HG02571 (cell line): ENCODE measurements around the gene RAB1B.
"Not testable (repeated sequence)": the region's sequence is repeated elsewhere in the genome, so short reads cannot be mapped to it uniquely, and the experiment has no call there.

Experiments
- ATAC-seq: cut with Tn5 transposase; IDR thresholded peaks from one replicate; pipeline ENCODE4 v1.9.1; 2021; ENCODE audit warnings: mild to moderate bottlenecking, moderate library complexity; ENCODE audit not compliant: unreplicated experiment

The RAB1B gene

DNA sequence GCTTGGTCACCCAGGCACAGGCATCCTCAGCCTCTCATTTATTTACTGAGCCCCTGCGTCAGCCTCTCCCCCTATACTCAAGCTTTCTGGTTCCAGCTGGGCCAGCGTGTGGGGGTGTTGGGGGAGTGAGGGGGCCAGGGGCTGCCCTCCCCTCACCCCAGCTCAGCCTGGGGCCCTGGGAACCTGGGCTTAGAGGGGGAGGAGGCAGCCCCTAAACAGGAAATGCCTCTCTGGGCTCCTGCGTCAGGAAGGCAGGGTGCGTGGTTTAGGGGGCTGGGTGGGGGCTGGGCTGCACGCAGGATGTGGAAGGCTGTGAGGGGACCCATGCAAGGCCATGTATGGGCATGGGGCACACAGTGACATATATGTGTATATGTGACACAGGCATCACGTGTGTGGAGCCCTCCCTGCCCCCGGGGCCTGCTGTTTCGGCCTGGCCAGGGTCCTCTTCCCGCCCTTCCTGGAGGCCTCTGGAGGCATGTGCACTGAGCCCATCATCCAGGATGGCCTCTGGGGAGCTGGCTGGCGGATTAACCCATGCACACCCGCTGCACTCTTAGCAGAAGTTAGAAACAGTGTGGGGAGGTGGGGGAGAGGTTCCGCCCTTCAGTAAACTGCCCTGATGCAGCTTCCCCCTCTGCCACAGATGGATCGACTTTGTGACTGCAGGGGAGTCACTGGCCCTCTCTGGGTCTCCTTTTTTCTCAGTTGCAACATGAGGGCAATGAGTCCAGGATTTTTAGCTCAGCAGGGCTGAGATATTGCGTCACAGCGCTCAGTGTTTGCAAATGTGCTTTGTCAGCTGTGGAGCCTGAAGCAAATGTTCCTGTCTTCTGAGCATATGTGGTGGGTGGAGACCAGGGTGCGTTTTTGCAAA lies 49.5 kb downstream of the RAB1B start:
- ATAC-seq, result no peak

GRCh38 chr11:66318600-66318970 lies 50.1 kb downstream of the RAB1B start:
- no peak for ATAC-seq

DNA sequence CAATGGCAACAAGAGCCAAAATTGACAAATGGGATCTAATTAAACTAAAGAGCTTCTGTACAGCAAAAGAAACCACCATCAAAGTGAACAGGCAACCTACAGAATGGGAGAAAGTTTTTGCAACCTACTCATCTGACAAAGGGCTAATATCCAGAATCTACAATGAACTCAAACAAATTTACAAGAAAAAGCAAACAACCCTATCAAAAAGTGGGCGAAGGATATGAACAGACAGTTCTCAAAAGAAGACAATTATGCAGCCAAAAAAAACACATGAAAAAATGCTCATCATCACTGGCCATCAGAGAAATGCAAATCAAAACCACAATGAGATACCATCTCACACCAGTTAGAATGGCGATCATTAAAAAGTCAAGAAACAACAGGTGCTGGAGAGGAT lies 51.9 kb downstream of the RAB1B start:
- not testable (repeated sequence) for ATAC-seq

GRCh38 chr11:66320748-66321147 lies 52.3 kb downstream of the RAB1B start:
- ATAC-seq, result not testable (repeated sequence)

DNA sequence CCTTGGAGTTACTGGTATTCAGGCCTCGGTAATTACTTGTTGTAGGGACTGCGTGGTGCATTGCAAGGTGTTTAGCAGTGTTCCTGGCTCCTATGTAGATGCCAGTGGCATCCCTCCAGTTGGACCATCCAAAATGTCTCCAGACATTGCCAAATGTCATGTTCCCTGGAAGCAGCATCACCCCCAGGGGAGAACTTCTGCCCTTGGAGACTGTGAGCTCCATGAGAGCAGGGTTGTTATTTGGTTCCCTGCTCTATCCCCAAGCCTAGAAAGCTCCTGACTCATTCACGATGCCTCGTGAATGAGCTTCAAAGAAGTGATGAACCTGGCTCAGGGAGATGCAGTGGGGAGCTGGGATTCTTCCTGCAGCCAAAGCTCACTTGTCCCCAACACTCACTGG lies 53.2 kb downstream of the RAB1B start:
- no peak for ATAC-seq

- no peak for ATAC-seq
These were observed 54.4 kb downstream of the RAB1B start for GRCh38 chr11:66322732-66323427.

DNA sequence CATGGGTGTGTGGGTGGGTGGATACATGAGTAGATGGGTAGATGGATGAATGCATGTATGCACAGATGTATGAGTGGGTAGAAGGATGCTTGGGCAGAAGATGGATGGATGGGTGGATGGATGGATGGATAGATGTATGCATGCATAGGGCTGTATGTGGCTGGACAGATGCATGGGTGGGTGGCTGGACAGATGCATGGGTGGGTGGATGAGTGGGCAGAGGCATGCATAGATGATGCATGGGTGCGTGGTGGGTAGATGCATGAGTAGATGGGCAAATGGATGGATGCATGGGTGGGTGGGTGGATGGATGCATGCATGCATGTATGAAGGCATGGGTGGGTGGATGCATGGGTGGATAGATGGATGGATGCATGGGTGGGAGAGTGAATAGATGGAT lies 55.2 kb downstream of the RAB1B start:
- ATAC-seq, result no peak

GRCh38 chr11:66324664-66325063 lies 56.2 kb downstream of the RAB1B start:
- no peak for ATAC-seq

GRCh38 chr11:66325263-66325671 lies 56.8 kb downstream of the RAB1B start:
- ATAC-seq, result no peak

GRCh38 chr11:66326261-66327111 lies 58.0 kb downstream of the RAB1B start:
- no peak for ATAC-seq
